ENCODE measurements around the gene PRSS56.
A peak's percentile ranks its signal among the peaks of the same experiment; 100 is the strongest.
"Not testable (repeated sequence)": the region's sequence is repeated elsewhere in the genome, so short reads cannot be mapped to it uniquely, and the experiment has no call there.

Gene PRSS56

GRCh38 chr2:232542715-232543467, 22.7 kb downstream of the PRSS56 start:
- DNase-seq = no peak

- no peak for DNase-seq
Measured at GRCh38 chr2:232543491-232543890, 23.3 kb downstream of the PRSS56 start.

GRCh38 chr2:232543928-232544631, 23.9 kb downstream of the PRSS56 start:
- DNase-seq = no peak

- no peak for DNase-seq
Measured at GRCh38 chr2:232544674-232545073, 24.5 kb downstream of the PRSS56 start.

- DNase-seq = no peak
Measured at GRCh38 chr2:232545511-232546375, 25.6 kb downstream of the PRSS56 start.

GRCh38 chr2:232547991-232548390, 27.8 kb downstream of the PRSS56 start:
- no peak for DNase-seq

- DNase-seq = peak; percentile 31
Measured at GRCh38 chr2:232549655-232550353, 29.6 kb downstream of the PRSS56 start.

- peak; percentile 92 for DNase-seq
Measured at GRCh38 chr2:232550354-232551249, 30.4 kb downstream of the PRSS56 start, which contains the start of the genes EIF4E2 and TIGD1. Gene EIF4E2 (plus strand): TSS chr2:232550689. CDS start chr2:232550725, 36 bp downstream. Gene TIGD1 (minus strand): TSS chr2:232550557. CDS start chr2:232549882, 675 bp downstream.

- peak; percentile 30 for DNase-seq
Measured at GRCh38 chr2:232551250-232551638, 31.1 kb downstream of the PRSS56 start.

GRCh38 chr2:232551776-232552175, 31.6 kb downstream of the PRSS56 start:
- DNase-seq = no peak

GRCh38 chr2:232556426-232556825, 36.2 kb downstream of the PRSS56 start:
- DNase-seq = no peak

GRCh38 chr2:232562515-232563151, 42.4 kb downstream of the PRSS56 start:
- DNase-seq = no peak

GRCh38 chr2:232563580-232563979, 43.4 kb downstream of the PRSS56 start:
- DNase-seq = no peak

GRCh38 chr2:232567721-232568120, 47.5 kb downstream of the PRSS56 start:
- peak; percentile 56 for DNase-seq

- peak; percentile 89 for DNase-seq
Measured at GRCh38 chr2:232568161-232568560, 48.0 kb downstream of the PRSS56 start.

GRCh38 chr2:232569541-232569940, 49.4 kb downstream of the PRSS56 start:
- DNase-seq = no peak

GRCh38 chr2:232570481-232570880, 50.3 kb downstream of the PRSS56 start:
- not testable (repeated sequence) for DNase-seq

- DNase-seq = no peak
Measured at GRCh38 chr2:232571026-232571474, 50.9 kb downstream of the PRSS56 start.

- no peak for DNase-seq
Measured at GRCh38 chr2:232573042-232573441, 52.9 kb downstream of the PRSS56 start.

GRCh38 chr2:232573771-232574435, 53.7 kb downstream of the PRSS56 start:
- no peak for DNase-seq
